OCI-LY7 (cell line): ENCODE data around the gene ARHGEF17. TPM values are rescaled to one million over a fixed set of nuclear protein-coding genes. Genes with fewer than 3 reads are reported as not detected.
A peak's percentile ranks its signal among the peaks of the same experiment; 100 is the strongest.

Experiments used
- BruUV-seq: library from RNA; stranded (reverse); fragments of 400-500 nt; replicated peaks from 2 replicates; lab custom pipeline; 2021; lab: Mats Ljungman, UMichigan
- CTCF ChIA-PET: fragments of 300-600 bp; sonication (Branson Sonifier 250); formaldehyde crosslinking; loops from one replicate; lab custom pipeline; 2022; ENCODE audit warnings: antibody characterized with exemption; ENCODE audit not compliant: unreplicated experiment; lab: Charles Lee
- POLR2A ChIA-PET: fragments of 300-600 bp; sonication (Branson Sonifier 250); formaldehyde crosslinking; loops from one replicate; lab custom pipeline; 2022; ENCODE audit warnings: antibody characterized with exemption; lab: Charles Lee
- DNase-seq: peaks from one replicate; pipeline ENCODE4 v3.0.0-alpha.2; 2015; ENCODE audit warnings: low spot score
- H2AFZ ChIP-seq: fragments of 200-600 bp; sonication (generic), shearing (Covaris generic); 2 replicates; pipeline ENCODE4 v1.6.1; 2014; ENCODE audit warnings: mild to moderate bottlenecking, antibody characterized with exemption, low read length, moderate library complexity
- H3K27ac ChIP-seq: fragments of 200-600 bp; sonication (generic); 2 replicates; pipeline ENCODE4 v1.5.1; 2014; ENCODE audit warnings: mixed run types, low read depth, mild to moderate bottlenecking, moderate library complexity, low read length, inconsistent platforms; ENCODE audit not compliant: poor library complexity, severe bottlenecking
- H3K36me3 ChIP-seq: fragments of 200-600 bp; sonication (generic); 2 replicates; pipeline ENCODE4 v1.6.1; 2014; ENCODE audit warnings: mild to moderate bottlenecking, antibody characterized with exemption, low read length, moderate library complexity, mixed read lengths; ENCODE audit not compliant: insufficient read depth
- H3K4me1 ChIP-seq: fragments of 200-600 bp; sonication (generic); 2 replicates; pipeline ENCODE4 v1.5.1; 2014; ENCODE audit warnings: mild to moderate bottlenecking, low read length; ENCODE audit not compliant: insufficient read depth, poor library complexity, severe bottlenecking
- H3K4me2 ChIP-seq: fragments of 200-600 bp; sonication (generic); 2 replicates; pipeline ENCODE4 v1.6.1; 2014; ENCODE audit warnings: mild to moderate bottlenecking, low read length
- H3K4me3 ChIP-seq: fragments of 200-600 bp; sonication (generic); 2 replicates; pipeline ENCODE4 v1.5.1; 2014; ENCODE audit warnings: mild to moderate bottlenecking, low read depth, low read length; ENCODE audit not compliant: poor library complexity, severe bottlenecking
- H3K79me2 ChIP-seq: fragments of 200-600 bp; sonication (generic); 2 replicates; pipeline ENCODE4 v1.6.1; 2016; ENCODE audit warnings: low read depth, mild to moderate bottlenecking, low read length, moderate library complexity, mixed read lengths; ENCODE audit not compliant: insufficient read depth
- H3K9me2 ChIP-seq: fragments of 200-600 bp; sonication (generic); 2 replicates; pipeline ENCODE4 v1.6.1; 2016; ENCODE audit warnings: mild to moderate bottlenecking, low read length, mixed read lengths; ENCODE audit not compliant: insufficient read depth
- H3K9me3 ChIP-seq: fragments of 200-600 bp; sonication (generic); 2 replicates; pipeline ENCODE4 v1.6.1; 2014; ENCODE audit warnings: mild to moderate bottlenecking, mixed run types, low read length, mixed read lengths
- H4K20me1 ChIP-seq: fragments of 200-600 bp; sonication (generic); 2 replicates; pipeline ENCODE4 v1.6.1; 2014; ENCODE audit warnings: mild to moderate bottlenecking, antibody characterized with exemption, low read length, moderate library complexity, mixed read lengths; ENCODE audit not compliant: insufficient read depth
- CTCF ChIP-seq: fragments of 200-600 bp; sonication (generic); conservative IDR thresholded peaks from 2 replicates; pipeline ENCODE4 v1.5.1; 2014; ENCODE audit warnings: mild to moderate bottlenecking, antibody characterized with exemption, low read length, moderate library complexity, mixed read lengths
- EZH2phosphoT487 ChIP-seq: fragments of 200-600 bp; sonication (generic); IDR thresholded peaks from 2 replicates; pipeline ENCODE4 v1.6.1; 2018; ENCODE audit warnings: low read depth, borderline replicate concordance, mild to moderate bottlenecking, mixed run types, antibody characterized with exemption, low read length, moderate library complexity, mixed read lengths
- intact Hi-C: fragments of 100-400 bp; cut with micrococcal nuclease; formaldehyde crosslinking; loops from one replicate; pipeline ENCODE4 v1.10.0; 2022; ENCODE audit not compliant: unreplicated experiment
- total RNA-seq, 2 experiments: library from RNA; depleted of rRNA in 1 of 2; stranded (reverse); fragments of >200 nt in 1 of 2; shearing (Covaris generic) in 1 of 2; gene quantifications; 2 replicates each; pipeline ENCODE4 v1.2.3, GENCODE V29; 2014 to 2022

The ARHGEF17 gene
- total RNA-seq, 2 experiments from 2014 or later = 0.19 to 1.4 TPM

DNA sequence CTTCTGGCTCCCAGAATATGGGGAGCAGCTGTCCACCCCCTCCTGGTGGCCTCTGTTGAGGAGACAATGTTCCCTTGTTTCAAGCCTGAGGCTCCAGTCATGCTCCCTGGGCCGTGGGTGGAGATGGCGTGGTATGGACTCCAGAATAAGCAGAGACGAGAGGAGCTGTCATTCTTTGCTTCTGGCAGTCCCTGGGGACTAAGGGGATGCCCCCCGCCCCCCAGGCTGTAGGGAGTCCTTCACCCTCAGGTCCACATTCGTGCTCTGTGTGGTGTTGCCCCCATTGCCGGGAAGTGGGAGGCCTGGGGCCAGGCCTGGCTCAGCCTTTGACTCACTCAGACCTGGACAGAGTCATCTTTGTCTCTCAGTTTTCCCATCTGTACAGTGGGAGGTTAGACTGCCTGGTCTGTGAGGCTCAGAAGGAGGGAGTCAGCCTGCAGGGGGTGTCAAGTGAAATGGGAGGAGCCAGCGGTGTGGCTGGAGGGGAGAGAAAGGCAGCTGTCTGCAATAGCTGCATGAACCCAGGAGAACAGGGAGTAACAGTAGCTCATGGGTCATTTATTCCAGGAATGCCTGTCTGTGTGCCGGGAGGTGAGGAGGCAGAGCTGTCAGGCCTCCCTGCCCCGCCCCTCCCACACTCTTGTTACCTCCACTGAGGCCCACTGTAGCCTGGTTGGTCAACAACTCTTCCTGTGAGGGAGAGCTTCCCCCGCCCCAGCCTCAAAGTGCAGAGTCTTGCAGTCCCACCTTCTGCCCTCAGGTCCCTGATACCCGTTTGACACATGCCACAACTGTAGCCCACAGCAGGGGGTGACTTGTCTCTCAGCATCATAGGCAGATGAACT, 6.3 kb downstream of the ARHGEF17 start:
- no peaks in the 10 kb centered on the region for H3K36me3 ChIP-seq
- ChIA-PET CTCF (interaction anchor here (0.6 kb wide), 2 partner anchors 15 to 20 kb away, joined by 4 to 8 read pairs; no protein-coding TSS in a partner anchor), POLR2A (interaction anchor here (0.5 kb wide), 1 partner anchor 21 kb away, joined by 3 read pairs; no protein-coding TSS in a partner anchor)
- 0 out of 2 replicates have a peak overlapping the region, but pooled peaks have one; percentile 1 for H2AFZ ChIP-seq
- peaks cover 14% of the 10 kb centered on the region for H3K4me1 ChIP-seq
- H3K4me2 ChIP-seq = no peak overlapping the region
- peak; percentile 29 for DNase-seq
- no TSS peak for BruUV-seq
- H3K27ac ChIP-seq = no peak overlapping the region
- no peaks in the 10 kb centered on the region for H3K9me2 ChIP-seq
- intact Hi-C loops = no loop called here
- no peaks in the 10 kb centered on the region for H4K20me1 ChIP-seq
- no peaks in the 10 kb centered on the region for H3K79me2 ChIP-seq
- no peak for TF ChIP-seq CTCF
- TF ChIP-seq EZH2phosphoT487 = no peak
- H3K9me3 ChIP-seq = no peaks in the 10 kb centered on the region
- no peak overlapping the region for H3K4me3 ChIP-seq

DNA sequence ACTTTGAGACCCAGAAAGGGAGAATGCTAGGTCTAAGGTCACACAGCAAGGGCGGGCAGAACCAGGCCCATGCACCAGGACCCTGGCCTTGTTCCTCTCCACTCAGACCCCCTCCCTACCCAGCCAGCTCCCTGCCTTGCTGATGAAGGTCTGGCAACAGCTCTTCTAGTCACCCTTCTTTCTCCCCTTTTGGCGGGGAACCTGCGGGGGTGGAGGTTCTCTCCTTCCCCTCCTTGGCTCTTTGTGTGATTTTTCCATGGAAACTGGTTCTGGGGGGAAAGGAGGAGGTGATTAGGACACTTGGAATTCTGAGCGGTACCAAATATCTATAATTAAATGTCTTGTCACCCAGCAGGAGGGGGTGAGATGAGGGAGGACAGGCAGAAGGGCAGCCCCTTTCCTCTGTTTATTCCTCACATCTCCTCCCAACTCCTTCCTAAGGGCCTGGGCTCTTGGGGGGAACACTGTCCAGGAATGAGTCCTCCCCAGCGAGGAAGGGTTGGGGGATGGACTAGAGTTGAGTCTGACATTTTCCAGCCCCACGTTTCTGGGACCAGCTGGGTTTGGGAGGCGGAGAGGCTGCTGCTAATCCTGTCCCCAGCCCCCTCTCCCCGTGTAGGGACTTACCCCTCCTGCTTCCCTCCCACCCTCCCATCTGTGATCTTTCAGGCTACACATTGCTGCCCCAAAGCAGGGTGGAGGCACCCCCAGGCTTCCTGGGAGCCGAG, 7.4 kb downstream of the ARHGEF17 start:
- Histone ChIP-seq H3K4me3 (no peak overlapping the region), H4K20me1 (no peaks in the 10 kb centered on the region), H3K4me1 (peaks cover 14% of the 10 kb centered on the region), H2AFZ (no peak overlapping the region), H3K36me3 (no peaks in the 10 kb centered on the region), H3K79me2 (no peaks in the 10 kb centered on the region), H3K9me3 (no peaks in the 10 kb centered on the region), H3K27ac (no peak overlapping the region), H3K4me2 (no peak overlapping the region), H3K9me2 (no peaks in the 10 kb centered on the region)
- BruUV-seq = no TSS peak
- intact Hi-C loops = no loop called here
- no peak for TF ChIP-seq EZH2phosphoT487
- no peak for TF ChIP-seq CTCF
- POLR2A ChIA-PET = no interaction called here
- no peak for DNase-seq
- CTCF ChIA-PET = interaction anchor here (0.6 kb wide), 2 partner anchors 16 to 22 kb away, joined by 4 to 8 read pairs; no protein-coding TSS in a partner anchor
